Measurements from ENCODE around the gene HNRNPA1. TPM values are rescaled to one million over a fixed set of nuclear protein-coding genes. Genes with fewer than 3 reads are reported as not detected.

Gene HNRNPA1
- total and polyA plus RNA-seq, 9 of the 15 experiments (the other 6 are each of a cell fraction or from before 2014, with no cell fraction given): 1,166 to 2,703 (median 1,815) TPM

- TF ChIP-seq RNF219 (CRISPR knock-in tag; IDR thresholded peaks at IDR 0.05) (no peak), ZNF239 (CRISPR knock-in tag; IDR thresholded peaks at IDR 0.05) (no peak), AFF4 (CRISPR knock-in tag; IDR thresholded peaks at IDR 0.05) (no peak), U2AF1 (optimal IDR thresholded peaks at IDR 0.05; ENCODE audit: low read depth, low read length) (no peak), STAT5A (IDR thresholded peaks at IDR 0.05; ENCODE audit: borderline replicate concordance, low read length) (no peak), CHAMP1 (IDR thresholded peaks at IDR 0.05) (no peak), RBFOX2 (IDR thresholded peaks at IDR 0.05; ENCODE audit: low read depth, low read length) (peak; percentile 51), ZNF311 (CRISPR knock-in tag; IDR thresholded peaks at IDR 0.05) (no peak), BMI1 (IDR thresholded peaks at IDR 0.05; ENCODE audit: low read length) (peak; percentile 95), ZNF785 (CRISPR knock-in tag; IDR thresholded peaks at IDR 0.05) (no peak), POLR2A (conservative IDR thresholded peaks at IDR 0.05) (peak; percentile 71), TAF9B (IDR thresholded peaks at IDR 0.05; ENCODE audit: partially characterized antibody) (peak; percentile 53), POLR2AphosphoS5 (IDR thresholded peaks at IDR 0.05; ENCODE audit: control insufficient read depth, insufficient read depth, low read depth, low read length) (no peak; the same call in 1 of the 2 replicates), MEIS2 (IDR thresholded peaks at IDR 0.05; ENCODE audit: partially characterized antibody) (peak; percentile 39), CSDE1 (IDR thresholded peaks at IDR 0.05) (peak in 1 of 2 experiments; percentile 98; a peak in 2 of 4 replicates), ZNF165 (CRISPR knock-in tag; IDR thresholded peaks at IDR 0.05; ENCODE audit: borderline replicate concordance) (no peak), HDAC1 (IDR thresholded peaks at IDR 0.05) (0 out of 4 replicates have a peak, but pooled peaks of 1 of the 2 experiments have one; percentile 63), PHF21A (IDR thresholded peaks at IDR 0.05; ENCODE audit: borderline replicate concordance, low read depth) (no peak)
Observed at GRCh38 chr12:54259194-54260011, 21.1 kb upstream of the HNRNPA1 start (continued).

Data from K562 (cell line).